ENCODE data around the gene TPX2. TPM values are rescaled to one million over a fixed set of nuclear protein-coding genes. Genes with fewer than 3 reads are reported as not detected.

TPX2 gene
- total RNA-seq, 1 experiment from 2014 or later, result 179 TPM

- Mint-ChIP-seq H3K4me1 (ENCODE audit: low read depth, unreplicated experiment) (peaks cover 30% of the 10 kb centered on the region), H3K27ac (ENCODE audit: unreplicated experiment) (peak within 1 kb of the TSS; percentile 94), H3K4me3 (ENCODE audit: low read depth, unreplicated experiment) (peak within 1 kb of the TSS; percentile 97), H3K36me3 (ENCODE audit: insufficient read depth, unreplicated experiment) (peaks cover 68% of the 10 kb centered on the region), H3K9me3 (ENCODE audit: low read depth, unreplicated experiment) (no peaks in the 10 kb centered on the region), H3K27me3 (ENCODE audit: unreplicated experiment) (no peaks in the 10 kb centered on the region)
- no TSS peak for BruUV-seq (replicated peaks)
- peak; percentile 94 for TF ChIP-seq CTCF (IDR thresholded peaks at IDR 0.05; ENCODE audit: unreplicated experiment)
- DNase-seq, result peak; percentile 96
- CTCF ChIA-PET, result interaction anchor here (0.7 to 9.5 kb wide), 26 partner anchors 11 to 229 kb away, joined by 3 to 205 read pairs (median 10); partner anchors contain the start of genes PDRG1 and TPX2
- intact Hi-C loops (cut with micrococcal nuclease; ENCODE audit: unreplicated experiment), result loop anchor here (1.0 to 5.0 kb wide), 3 partner anchors 45 to 160 kb away; no protein-coding TSS in a partner anchor
Measured at GRCh38 chr20:31722257-31723068, 16.6 kb upstream of the TPX2 start, which contains the start of gene BCL2L1. Gene BCL2L1 (minus strand): TSS chr20:31722868. CDS start chr20:31722218, 650 bp downstream.

DNA sequence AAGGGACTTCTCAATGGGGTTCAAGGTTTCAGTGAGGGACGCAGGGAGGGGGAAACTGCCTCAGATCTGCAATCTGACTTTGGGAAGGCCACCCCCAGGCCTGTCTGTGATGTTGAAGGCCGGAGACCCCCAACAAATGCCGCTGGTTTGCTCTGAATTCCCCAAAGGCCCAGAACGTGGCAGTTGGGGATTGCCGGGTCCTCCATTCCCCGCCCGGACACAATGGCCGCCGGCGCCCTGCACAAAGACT is 16.1 kb upstream of the TPX2 start:
- no peaks in the 10 kb centered on the region for H3K9me3 Mint-ChIP-seq (ENCODE audit: low read depth, unreplicated experiment)
- peak overlapping the region; percentile 94 for H3K27ac Mint-ChIP-seq (ENCODE audit: unreplicated experiment)
- TF ChIP-seq CTCF (IDR thresholded peaks at IDR 0.05; ENCODE audit: unreplicated experiment), result no peak
- TSS peak; percentile 25 for BruUV-seq (replicated peaks)
- no peak for DNase-seq
- H3K4me1 Mint-ChIP-seq (ENCODE audit: low read depth, unreplicated experiment), result peaks cover 25% of the 10 kb centered on the region
- H3K36me3 Mint-ChIP-seq (ENCODE audit: insufficient read depth, unreplicated experiment), result peaks cover 63% of the 10 kb centered on the region
- no peaks in the 10 kb centered on the region for H3K27me3 Mint-ChIP-seq (ENCODE audit: unreplicated experiment)
- peak overlapping the region; percentile 97 for H3K4me3 Mint-ChIP-seq (ENCODE audit: low read depth, unreplicated experiment)
- intact Hi-C loops (cut with micrococcal nuclease; ENCODE audit: unreplicated experiment), result loop anchor here (1.0 to 5.0 kb wide), 3 partner anchors 46 to 161 kb away; no protein-coding TSS in a partner anchor
- CTCF ChIA-PET, result interaction anchor here (0.7 to 9.5 kb wide), 29 partner anchors 11 to 229 kb away, joined by 3 to 205 read pairs (median 10); partner anchors contain the start of genes PDRG1 and TPX2

DNA sequence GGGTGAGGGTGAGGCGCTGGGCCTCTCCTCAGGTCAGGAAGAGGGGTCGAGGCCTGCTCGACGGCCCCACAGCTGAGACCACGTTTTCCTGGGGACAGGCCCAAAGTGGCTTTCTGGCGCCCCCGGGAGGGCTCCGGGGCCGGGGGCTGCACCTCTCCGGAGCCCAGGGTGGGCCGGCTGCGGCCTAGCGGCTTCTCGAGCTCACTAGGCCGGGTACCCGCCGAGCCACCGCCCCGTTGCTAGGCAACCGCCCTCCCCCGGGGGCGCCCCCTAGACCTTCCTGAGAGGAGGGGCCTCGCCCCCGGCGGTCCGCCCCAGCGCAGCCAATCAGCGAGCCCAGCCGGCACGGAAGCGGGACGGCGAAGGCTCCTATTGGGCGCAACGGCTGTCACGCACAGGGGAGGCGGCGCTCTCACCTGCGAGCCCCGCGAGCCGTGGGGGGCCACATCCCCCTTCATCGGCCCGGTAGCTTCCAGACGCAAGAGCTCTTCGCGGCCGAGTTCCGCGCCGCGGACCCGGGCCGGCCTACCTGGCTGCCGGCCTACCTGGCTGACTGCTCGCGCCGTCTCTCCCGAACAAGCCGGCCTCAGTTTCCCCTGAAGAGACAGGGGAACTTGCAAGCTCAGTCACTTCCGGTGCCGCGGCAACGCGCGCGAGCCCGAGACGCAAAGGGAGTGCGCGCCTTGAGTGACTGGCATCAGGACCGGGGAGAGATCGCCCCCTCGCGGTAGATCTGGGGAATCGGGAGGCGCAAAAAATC is 15.6 kb upstream of the TPX2 start:
- no peaks in the 10 kb centered on the region for H3K27me3 Mint-ChIP-seq (ENCODE audit: unreplicated experiment)
- intact Hi-C loops (cut with micrococcal nuclease; ENCODE audit: unreplicated experiment), result loop anchor here (1.0 to 5.0 kb wide), 4 partner anchors 46 to 161 kb away; no protein-coding TSS in a partner anchor
- peak; percentile 100 for DNase-seq
- peaks cover 58% of the 10 kb centered on the region for H3K36me3 Mint-ChIP-seq (ENCODE audit: insufficient read depth, unreplicated experiment)
- peak overlapping the region; percentile 97 for H3K4me3 Mint-ChIP-seq (ENCODE audit: low read depth, unreplicated experiment)
- H3K4me1 Mint-ChIP-seq (ENCODE audit: low read depth, unreplicated experiment), result peaks cover 21% of the 10 kb centered on the region
- BruUV-seq (replicated peaks), result no TSS peak
- CTCF ChIA-PET, result interaction anchor here (0.6 to 9.5 kb wide), 32 partner anchors 12 to 228 kb away, joined by 3 to 205 read pairs (median 8); partner anchors contain the start of genes PDRG1 and TPX2
- no peaks in the 10 kb centered on the region for H3K9me3 Mint-ChIP-seq (ENCODE audit: low read depth, unreplicated experiment)
- peak; percentile 97 for TF ChIP-seq CTCF (IDR thresholded peaks at IDR 0.05; ENCODE audit: unreplicated experiment)
- H3K27ac Mint-ChIP-seq (ENCODE audit: unreplicated experiment), result peak overlapping the region; percentile 94

- no TSS peak for BruUV-seq (replicated peaks)
- DNase-seq, result no peak
- intact Hi-C loops (cut with micrococcal nuclease; ENCODE audit: unreplicated experiment), result no loop called here
- Mint-ChIP-seq H3K9me3 (ENCODE audit: low read depth, unreplicated experiment) (no peaks in the 10 kb centered on the region), H3K27ac (ENCODE audit: unreplicated experiment) (no peak overlapping the region), H3K4me3 (ENCODE audit: low read depth, unreplicated experiment) (no peak overlapping the region), H3K36me3 (ENCODE audit: insufficient read depth, unreplicated experiment) (no peaks in the 10 kb centered on the region), H3K27me3 (ENCODE audit: unreplicated experiment) (no peaks in the 10 kb centered on the region), H3K4me1 (ENCODE audit: low read depth, unreplicated experiment) (no peaks in the 10 kb centered on the region)
- TF ChIP-seq CTCF (IDR thresholded peaks at IDR 0.05; ENCODE audit: unreplicated experiment), result no peak
- CTCF ChIA-PET, result no interaction called here
Measured at GRCh38 chr20:31731321-31731717, 7.8 kb upstream of the TPX2 start.
